ENCODE measurements around the gene ATP2A3.

- TF ChIP-seq CTCF (IDR thresholded peaks at IDR 0.05) (no peak), POLR2A (IDR thresholded peaks at IDR 0.05) (no peak)
These were observed 9.4 kb upstream of the ATP2A3 start for GRCh38 chr17:3973495-3974137.

Measured in adrenal gland (tissue), 5 donors.